Left forelimb (tissue), 1 donor: Measurements from ENCODE around the gene RPS23.
"Not testable (repeated sequence)": the region's sequence is repeated elsewhere in the genome, so short reads cannot be mapped to it uniquely, and the experiment has no call there.

ENCODE experiments used
- DNase-seq: peaks from one replicate; pipeline ENCODE4 v3.0.0-alpha.2; 2018; ENCODE audit warnings: low spot score

Gene RPS23

GRCh38 chr5:82290005-82290404, 11.9 kb upstream of the RPS23 start:
- no peak for DNase-seq

- no peak for DNase-seq
These were observed 9.5 kb upstream of the RPS23 start for GRCh38 chr5:82287625-82288024.

GRCh38 chr5:82285206-82285605, 7.1 kb upstream of the RPS23 start:
- no peak for DNase-seq

- DNase-seq = no peak
These were observed 5.7 kb upstream of the RPS23 start for GRCh38 chr5:82283893-82284292.

- DNase-seq = no peak
These were observed 687 bp upstream of the RPS23 start for GRCh38 chr5:82278711-82279370.

- no peak for DNase-seq
These were observed 554 bp downstream of the RPS23 start for GRCh38 chr5:82277613-82277986.

- no peak for DNase-seq
These were observed 1.1 kb downstream of the RPS23 start for GRCh38 chr5:82276800-82277612.

- DNase-seq = no peak
These were observed 2.9 kb downstream of the RPS23 start for GRCh38 chr5:82275216-82275664.

- DNase-seq = no peak
These were observed 3.6 kb downstream of the RPS23 start for GRCh38 chr5:82274343-82275211.

- DNase-seq = not testable (repeated sequence)
These were observed 4.7 kb downstream of the RPS23 start for GRCh38 chr5:82273426-82273825.

- DNase-seq = not testable (repeated sequence)
These were observed 5.4 kb downstream of the RPS23 start for GRCh38 chr5:82272571-82273356.

- not testable (repeated sequence) for DNase-seq
These were observed 8.8 kb downstream of the RPS23 start for GRCh38 chr5:82269363-82269762.

- not testable (repeated sequence) for DNase-seq
These were observed 10.7 kb downstream of the RPS23 start for GRCh38 chr5:82267297-82267933.

GRCh38 chr5:82265047-82265446, 13.1 kb downstream of the RPS23 start:
- DNase-seq = no peak

GRCh38 chr5:82259172-82259800, 18.9 kb downstream of the RPS23 start:
- DNase-seq = no peak

GRCh38 chr5:82257729-82258128, 20.4 kb downstream of the RPS23 start:
- DNase-seq = no peak

GRCh38 chr5:82257247-82257646, 20.9 kb downstream of the RPS23 start:
- DNase-seq = no peak

- DNase-seq = no peak
These were observed 22.3 kb downstream of the RPS23 start for GRCh38 chr5:82255844-82256243.

- no peak for DNase-seq
These were observed 25.4 kb downstream of the RPS23 start for GRCh38 chr5:82252744-82253143.

- DNase-seq = no peak
These were observed 31.1 kb downstream of the RPS23 start for GRCh38 chr5:82246960-82247574.
